ENCODE results near the gene FAM219A.

The FAM219A gene

GRCh38 chr9:34400686-34401602, 57.4 kb downstream of the FAM219A start:
- DNase-seq (ENCODE audit: low read depth in 2 of 2) = no peak

- no peak for DNase-seq (ENCODE audit: low read depth in 2 of 2)
Observed at GRCh38 chr9:34400275-34400674, 58.1 kb downstream of the FAM219A start.

GRCh38 chr9:34399729-34400128, 58.6 kb downstream of the FAM219A start:
- no peak for DNase-seq (ENCODE audit: low read depth in 2 of 2)

- DNase-seq (ENCODE audit: low read depth in 2 of 2) = no peak
Observed at GRCh38 chr9:34398875-34399274, 59.5 kb downstream of the FAM219A start.

GRCh38 chr9:34396276-34397214, 61.8 kb downstream of the FAM219A start:
- DNase-seq (ENCODE audit: low read depth in 2 of 2) = no peak

- DNase-seq (ENCODE audit: low read depth in 2 of 2) = no peak
Observed at GRCh38 chr9:34392511-34392910, 65.9 kb downstream of the FAM219A start.

- no peak for DNase-seq (ENCODE audit: low read depth in 2 of 2)
Observed at GRCh38 chr9:34387239-34387638, 71.1 kb downstream of the FAM219A start.

- DNase-seq (ENCODE audit: low read depth in 2 of 2) = no peak
Observed at GRCh38 chr9:34386656-34387055, 71.7 kb downstream of the FAM219A start.

- no peak for DNase-seq (ENCODE audit: low read depth in 2 of 2)
Observed at GRCh38 chr9:34385561-34386230, 72.7 kb downstream of the FAM219A start.

- no peak for DNase-seq (ENCODE audit: low read depth in 2 of 2)
Observed at GRCh38 chr9:34384368-34385165, 73.8 kb downstream of the FAM219A start.

GRCh38 chr9:34383904-34384303, 74.5 kb downstream of the FAM219A start:
- no peak for DNase-seq (ENCODE audit: low read depth in 2 of 2)

- no peak for DNase-seq (ENCODE audit: low read depth in 2 of 2)
Observed at GRCh38 chr9:34382879-34383278, 75.5 kb downstream of the FAM219A start.

- DNase-seq (ENCODE audit: low read depth in 2 of 2) = no peak
Observed at GRCh38 chr9:34382054-34382453, 76.3 kb downstream of the FAM219A start.

- DNase-seq (ENCODE audit: low read depth in 2 of 2) = no peak
Observed at GRCh38 chr9:34381323-34381722, 77.0 kb downstream of the FAM219A start.

- peak; percentile 54 to 72 for DNase-seq (ENCODE audit: low read depth in 2 of 2)
Observed at GRCh38 chr9:34380511-34381315, 77.7 kb downstream of the FAM219A start.

- DNase-seq (ENCODE audit: low read depth in 2 of 2) = no peak
Observed at GRCh38 chr9:34380034-34380510, 78.3 kb downstream of the FAM219A start.

- DNase-seq (ENCODE audit: low read depth in 2 of 2) = peak; percentile 83 to 91
Observed at GRCh38 chr9:34379334-34380033, 78.9 kb downstream of the FAM219A start.

GRCh38 chr9:34378376-34379060, 79.9 kb downstream of the FAM219A start:
- no peak for DNase-seq (ENCODE audit: low read depth in 2 of 2)

- DNase-seq (ENCODE audit: low read depth in 2 of 2) = no peak
Observed at GRCh38 chr9:34377404-34377746, 81.0 kb downstream of the FAM219A start.
